NCI-H2196 treated with DMSO at 0.1 percent for 48 hours (cell line): ENCODE data around the gene MTX3.

Experiments used
- DNase-seq: peaks from one replicate; lab custom pipeline; 2025; ENCODE audit not compliant: unreplicated experiment; lab: John Stamatoyannopoulos, UW

MTX3 gene

GRCh38 chr5:79990598-79991507, at the start of gene MTX3:
MTX3 (minus strand) TSS chr5:79991262; CDS start chr5:79991238, 24 bp downstream.
- peak; percentile 40 for DNase-seq

- no peak for DNase-seq
These were observed 48.6 kb upstream of the MTX3 start for GRCh38 chr5:80039650-80040049.

GRCh38 chr5:80037366-80037765, 46.3 kb upstream of the MTX3 start:
- DNase-seq: no peak

- no peak for DNase-seq
These were observed 45.6 kb upstream of the MTX3 start for GRCh38 chr5:80036615-80037014.

- no peak for DNase-seq
These were observed 44.8 kb upstream of the MTX3 start for GRCh38 chr5:80035839-80036238.

- no peak for DNase-seq
These were observed 44.1 kb upstream of the MTX3 start, which contains the start of gene THBS4 for GRCh38 chr5:80034962-80035821. THBS4 (plus strand) TSS chr5:80035348; CDS start chr5:80035538, 190 bp downstream.

- no peak for DNase-seq
These were observed 43.5 kb upstream of the MTX3 start for GRCh38 chr5:80034559-80034958.

- no peak for DNase-seq
These were observed 42.5 kb upstream of the MTX3 start for GRCh38 chr5:80033513-80033912.

- DNase-seq: no peak
These were observed 40.0 kb upstream of the MTX3 start for GRCh38 chr5:80031109-80031508.

- no peak for DNase-seq
These were observed 35.8 kb upstream of the MTX3 start for GRCh38 chr5:80026841-80027240.

GRCh38 chr5:80025069-80025468, 34.0 kb upstream of the MTX3 start:
- DNase-seq: no peak

- DNase-seq: no peak
These were observed 19.8 kb upstream of the MTX3 start for GRCh38 chr5:80010754-80011392.

GRCh38 chr5:80008995-80009765, 18.1 kb upstream of the MTX3 start:
- DNase-seq: no peak

GRCh38 chr5:80002677-80003076, 11.6 kb upstream of the MTX3 start:
- DNase-seq: no peak

GRCh38 chr5:79999722-80000121, 8.7 kb upstream of the MTX3 start:
- no peak for DNase-seq

GRCh38 chr5:79992891-79993657, 2.0 kb upstream of the MTX3 start:
- no peak for DNase-seq

GRCh38 chr5:79990205-79990597, 861 bp downstream of the MTX3 start:
- no peak for DNase-seq

GRCh38 chr5:79986260-79986659, 4.8 kb downstream of the MTX3 start:
- DNase-seq: no peak

- no peak for DNase-seq
These were observed 5.8 kb downstream of the MTX3 start for GRCh38 chr5:79985288-79985687.

GRCh38 chr5:79984363-79984762, 6.7 kb downstream of the MTX3 start:
- no peak for DNase-seq
